Osteoblast (primary cell): ENCODE measurements around the gene CYB5A. TPM values are rescaled to one million over a fixed set of nuclear protein-coding genes. Genes with fewer than 3 reads are reported as not detected.

Experiments used
- DNase-seq: peaks from one replicate; pipeline ENCODE4 v3.0.0; 2011; ENCODE audit warnings: low spot score, mixed read lengths; ENCODE audit not compliant: insufficient read length; ENCODE audit errors: missing footprints
- H2AFZ ChIP-seq: 2 replicates; pipeline ENCODE4 v1.6.0; 2011; ENCODE audit warnings: mild to moderate bottlenecking, low read length
- H3K27ac ChIP-seq: 2 replicates; pipeline ENCODE4 v1.5.1; 2011; ENCODE audit warnings: mild to moderate bottlenecking, low read depth, low read length, moderate library complexity
- H3K27me3 ChIP-seq: 2 replicates; pipeline ENCODE4 v1.6.0; 2012; ENCODE audit warnings: mild to moderate bottlenecking, control low read depth, inconsistent platforms, low read length, moderate library complexity; ENCODE audit not compliant: insufficient read depth
- H3K36me3 ChIP-seq: 2 replicates; pipeline ENCODE4 v1.5.1; 2011; ENCODE audit warnings: mild to moderate bottlenecking, low read length, control low read depth, moderate library complexity; ENCODE audit not compliant: insufficient read depth
- H3K4me1 ChIP-seq: 2 replicates; pipeline ENCODE4 v1.5.1; 2011; ENCODE audit warnings: mild to moderate bottlenecking, low read length, control low read depth, moderate library complexity; ENCODE audit not compliant: insufficient read depth
- H3K4me2 ChIP-seq: 2 replicates; pipeline ENCODE4 v1.6.0; 2011; ENCODE audit warnings: mild to moderate bottlenecking, low read length; ENCODE audit not compliant: insufficient read depth
- H3K4me3 ChIP-seq: fragments of 200-600 bp; sonication (generic); 3 replicates; pipeline ENCODE4 v1.5.1; 2012; ENCODE audit warnings: mild to moderate bottlenecking, low read length, inconsistent platforms; ENCODE audit not compliant: insufficient read depth
- H3K79me2 ChIP-seq: 2 replicates; pipeline ENCODE4 v1.6.0; 2012; ENCODE audit warnings: mild to moderate bottlenecking, low read length, control low read depth, inconsistent platforms; ENCODE audit not compliant: insufficient read depth
- H3K9me3 ChIP-seq: 2 replicates; pipeline ENCODE4 v1.5.1; 2011; ENCODE audit warnings: low read depth, low read length, control low read depth
- H4K20me1 ChIP-seq: 2 replicates; pipeline ENCODE4 v1.6.0; 2012; ENCODE audit warnings: mild to moderate bottlenecking, low read length, control low read depth; ENCODE audit not compliant: insufficient read depth
- total RNA-seq: library from RNA; depleted of rRNA; stranded (reverse); fragments of >200 nt; gene quantifications from 2 replicates; pipeline ENCODE4 v1.2.3, GENCODE V29; 2012
- TF ChIP-seq, protein P1 (sequence below): IDR thresholded peaks from 2 replicates; pipeline ENCODE4 v1.5.1; 2011; ENCODE audit warnings: mild to moderate bottlenecking, low read depth, low read length, moderate library complexity; ENCODE audit errors: extremely low read depth

The CYB5A gene
- total RNA-seq, 1 donor: 55.4 TPM

DNA sequence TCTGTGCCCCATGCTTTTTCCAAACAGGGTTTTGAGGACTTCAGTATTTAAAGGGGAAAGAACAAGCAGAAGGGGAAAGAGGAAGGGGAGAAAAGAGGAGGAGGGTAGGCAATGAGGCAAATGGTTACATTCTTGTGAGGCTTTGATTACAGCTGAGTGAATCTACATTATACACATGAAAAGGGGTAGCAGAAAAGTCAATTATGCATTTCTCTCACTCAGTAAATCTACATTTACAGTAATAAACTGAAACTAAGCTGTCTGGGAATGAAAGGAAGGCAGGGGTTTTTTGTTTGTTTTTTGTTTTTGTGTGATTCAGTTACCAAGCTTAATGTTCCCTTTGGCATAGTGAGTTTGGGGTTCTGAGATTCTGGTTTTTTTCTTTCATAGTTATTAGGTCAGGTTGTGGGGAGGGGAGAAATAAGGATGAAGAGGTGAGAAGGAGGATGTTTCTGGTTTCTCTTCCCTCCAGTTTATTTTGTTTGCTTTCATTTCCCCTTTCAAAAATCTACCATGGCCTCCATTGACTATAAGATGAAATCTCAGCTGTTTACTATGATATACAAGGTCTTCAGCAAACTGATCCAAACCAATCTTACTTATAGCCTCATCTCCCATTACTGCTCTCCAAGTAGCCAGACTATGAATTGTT, 42.6 kb upstream of the CYB5A start:
- no peak for DNase-seq
- H3K9me3 ChIP-seq: no peaks in the 10 kb centered on the region
- H3K4me3 ChIP-seq: no peak overlapping the region
- H3K4me1 ChIP-seq: no peaks in the 10 kb centered on the region
- H3K4me2 ChIP-seq: no peak overlapping the region
- TF ChIP-seq, protein P1, sequence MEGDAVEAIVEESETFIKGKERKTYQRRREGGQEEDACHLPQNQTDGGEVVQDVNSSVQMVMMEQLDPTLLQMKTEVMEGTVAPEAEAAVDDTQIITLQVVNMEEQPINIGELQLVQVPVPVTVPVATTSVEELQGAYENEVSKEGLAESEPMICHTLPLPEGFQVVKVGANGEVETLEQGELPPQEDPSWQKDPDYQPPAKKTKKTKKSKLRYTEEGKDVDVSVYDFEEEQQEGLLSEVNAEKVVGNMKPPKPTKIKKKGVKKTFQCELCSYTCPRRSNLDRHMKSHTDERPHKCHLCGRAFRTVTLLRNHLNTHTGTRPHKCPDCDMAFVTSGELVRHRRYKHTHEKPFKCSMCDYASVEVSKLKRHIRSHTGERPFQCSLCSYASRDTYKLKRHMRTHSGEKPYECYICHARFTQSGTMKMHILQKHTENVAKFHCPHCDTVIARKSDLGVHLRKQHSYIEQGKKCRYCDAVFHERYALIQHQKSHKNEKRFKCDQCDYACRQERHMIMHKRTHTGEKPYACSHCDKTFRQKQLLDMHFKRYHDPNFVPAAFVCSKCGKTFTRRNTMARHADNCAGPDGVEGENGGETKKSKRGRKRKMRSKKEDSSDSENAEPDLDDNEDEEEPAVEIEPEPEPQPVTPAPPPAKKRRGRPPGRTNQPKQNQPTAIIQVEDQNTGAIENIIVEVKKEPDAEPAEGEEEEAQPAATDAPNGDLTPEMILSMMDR: no peak
- no peak overlapping the region for H3K27ac ChIP-seq
- no peak overlapping the region for H2AFZ ChIP-seq
- no peaks in the 10 kb centered on the region for H4K20me1 ChIP-seq
- H3K27me3 ChIP-seq: no peaks in the 10 kb centered on the region
- no peaks in the 10 kb centered on the region for H3K79me2 ChIP-seq
- H3K36me3 ChIP-seq: no peaks in the 10 kb centered on the region

DNA sequence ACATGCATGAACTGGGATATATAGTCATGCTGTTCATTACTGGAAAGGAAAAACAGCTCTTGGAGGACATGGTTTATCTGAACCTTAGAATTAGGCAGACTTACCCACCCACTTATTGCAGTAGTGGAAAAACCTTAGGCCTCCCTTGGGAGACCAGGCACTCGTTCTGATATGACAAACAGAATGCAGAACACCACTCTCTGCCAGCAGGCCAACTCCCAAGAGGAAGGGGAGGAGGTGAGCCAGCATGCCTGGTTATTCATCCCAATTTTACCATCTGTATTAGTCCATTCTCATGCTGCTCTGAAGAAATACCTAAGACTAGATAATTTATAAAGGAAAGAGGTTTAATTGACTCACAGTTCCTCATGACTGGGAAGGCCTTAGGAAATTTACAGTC, 41.3 kb upstream of the CYB5A start:
- TF ChIP-seq, protein P1: no peak
- DNase-seq: no peak
- no peaks in the 10 kb centered on the region for H4K20me1 ChIP-seq
- no peaks in the 10 kb centered on the region for H3K9me3 ChIP-seq
- H3K27me3 ChIP-seq: no peaks in the 10 kb centered on the region
- H3K4me3 ChIP-seq: no peak overlapping the region
- no peaks in the 10 kb centered on the region for H3K79me2 ChIP-seq
- H3K27ac ChIP-seq: no peak overlapping the region
- no peak overlapping the region for H2AFZ ChIP-seq
- no peaks in the 10 kb centered on the region for H3K36me3 ChIP-seq
- H3K4me2 ChIP-seq: no peak overlapping the region
- H3K4me1 ChIP-seq: no peaks in the 10 kb centered on the region

DNA sequence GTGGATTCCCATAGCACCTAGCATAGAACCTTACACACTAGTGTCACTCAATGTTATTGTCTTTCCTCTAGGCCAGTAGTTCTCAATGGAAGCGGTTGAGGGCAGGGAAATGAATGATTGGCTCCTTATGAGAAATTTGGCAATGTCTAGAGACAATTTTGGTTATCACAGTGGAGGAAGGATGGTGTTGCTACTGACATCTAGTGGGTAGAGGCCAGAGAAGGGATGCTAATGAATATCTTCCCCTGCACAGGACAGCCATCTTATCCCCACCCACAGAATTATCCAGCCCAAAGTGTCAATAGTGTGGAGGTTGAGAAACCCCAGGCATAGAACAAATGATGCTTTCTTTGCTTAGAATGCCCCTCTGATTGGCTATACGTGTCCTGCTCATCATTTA, 39.6 kb upstream of the CYB5A start:
- Histone ChIP-seq H3K36me3 (no peaks in the 10 kb centered on the region), H3K27ac (no peak overlapping the region), H3K4me1 (no peaks in the 10 kb centered on the region), H3K27me3 (no peaks in the 10 kb centered on the region), H3K4me3 (no peak overlapping the region), H3K9me3 (no peaks in the 10 kb centered on the region), H3K4me2 (no peak overlapping the region), H3K79me2 (no peaks in the 10 kb centered on the region), H2AFZ (no peak overlapping the region), H4K20me1 (no peaks in the 10 kb centered on the region)
- TF ChIP-seq, protein P1: peak; percentile 61
- DNase-seq: no peak

DNA sequence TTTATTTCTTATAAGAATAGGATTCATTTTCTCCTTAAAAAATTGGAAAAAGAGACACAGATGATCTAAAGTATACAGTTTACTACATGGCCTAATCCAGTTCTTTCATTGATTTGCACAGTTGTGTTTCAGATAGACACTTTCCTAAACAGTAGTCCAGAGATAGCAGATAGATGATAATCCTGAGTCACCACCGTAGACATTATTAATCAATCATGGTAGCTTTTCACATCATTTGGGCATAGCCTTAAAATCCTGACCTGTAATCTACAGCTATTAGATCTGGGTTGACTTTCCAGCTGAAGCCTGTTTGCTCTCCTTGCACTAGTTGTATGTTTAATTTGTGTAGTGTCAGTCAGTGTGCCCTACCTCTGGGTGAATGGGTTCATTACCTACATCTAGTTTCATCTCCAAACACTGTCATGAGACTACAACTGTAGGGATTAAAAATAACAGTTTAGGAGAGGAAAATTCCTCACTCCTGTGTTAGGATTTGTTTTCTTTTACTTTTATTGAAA, 38.0 kb upstream of the CYB5A start:
- Histone ChIP-seq H3K4me3 (no peak overlapping the region), H2AFZ (no peak overlapping the region), H3K9me3 (no peaks in the 10 kb centered on the region), H3K27ac (no peak overlapping the region), H3K27me3 (no peaks in the 10 kb centered on the region), H3K4me2 (no peak overlapping the region), H3K79me2 (no peaks in the 10 kb centered on the region), H3K4me1 (no peaks in the 10 kb centered on the region), H4K20me1 (no peaks in the 10 kb centered on the region), H3K36me3 (no peaks in the 10 kb centered on the region)
- TF ChIP-seq, protein P1: no peak
- no peak for DNase-seq
